Panc1 (cell line): ENCODE data around the gene DPM2. TPM values are rescaled to one million over a fixed set of nuclear protein-coding genes. Genes with fewer than 3 reads are reported as not detected.

Experiments used
- ATAC-seq: fragments of 200-7000 bp; cut with Tn5 transposase; 2 replicates; pipeline ENCODE4 v1.9.1; 2020; ENCODE audit warnings: mild to moderate bottlenecking, moderate library complexity
- BruUV-seq: library from RNA; stranded (reverse); fragments of 400-500 nt; replicated peaks from 2 replicates; lab custom pipeline; 2021; lab: Mats Ljungman, UMichigan
- CTCF ChIA-PET: fragments of 300-600 bp; sonication (Branson Sonifier 250); formaldehyde crosslinking; loops from one replicate; lab custom pipeline; 2022; ENCODE audit warnings: antibody characterized with exemption; lab: Charles Lee
- POLR2A ChIA-PET: fragments of 300-600 bp; sonication (Branson Sonifier 250); formaldehyde crosslinking; loops from one replicate; lab custom pipeline; 2022; ENCODE audit warnings: antibody characterized with exemption; lab: Charles Lee
- DNase-seq: peaks from one replicate; pipeline ENCODE4 v3.0.0-alpha.2; 2010; ENCODE audit warnings: low read depth, low spot score
- H3K27ac ChIP-seq: 2 replicates; pipeline ENCODE4 v1.5.1; 2011; ENCODE audit warnings: mild to moderate bottlenecking, low read length, inconsistent platforms
- H3K27me3 ChIP-seq: fragments of 200-500 bp; sonication (Bioruptor generic); 2 replicates; pipeline ENCODE4 v1.6.0; 2014; ENCODE audit warnings: low read length, inconsistent platforms; ENCODE audit not compliant: control insufficient read depth, insufficient read depth
- H3K36me3 ChIP-seq: fragments of 200-500 bp; sonication (Bioruptor generic); 2 replicates; pipeline ENCODE4 v1.5.1; 2014; ENCODE audit warnings: inconsistent platforms, mild to moderate bottlenecking, low read length, moderate library complexity; ENCODE audit not compliant: control insufficient read depth, insufficient read depth
- H3K4me1 ChIP-seq: 2 replicates; pipeline ENCODE4 v1.5.1; 2011; ENCODE audit warnings: inconsistent platforms, mild to moderate bottlenecking, low read length, moderate library complexity; ENCODE audit not compliant: control insufficient read depth, insufficient read depth
- H3K4me3 ChIP-seq, 2 experiments: 2 replicates each; pipeline ENCODE4 v1.5.1; 2011 to 2012; ENCODE audit warnings: low read depth in 2 of 2, low read length in 2 of 2, mild to moderate bottlenecking in 2 of 2, inconsistent platforms in 1 of 2, moderate library complexity in 1 of 2
- H3K9me3 ChIP-seq: fragments of 200-500 bp; sonication (Bioruptor generic); 2 replicates; pipeline ENCODE4 v1.5.1; 2014; ENCODE audit warnings: low read depth, mild to moderate bottlenecking, inconsistent platforms, low read length, moderate library complexity; ENCODE audit not compliant: control insufficient read depth, insufficient read depth
- POLR2AphosphoS5 ChIP-seq: IDR thresholded peaks from 2 replicates; pipeline ENCODE4 v1.6.1; 2012; ENCODE audit warnings: mild to moderate bottlenecking, low read depth, low read length, moderate library complexity
- SIN3A ChIP-seq: IDR thresholded peaks from 2 replicates; pipeline ENCODE4 v1.6.1; 2012; ENCODE audit warnings: low read depth, mild to moderate bottlenecking, low read length, moderate library complexity, borderline replicate concordance; ENCODE audit not compliant: insufficient read depth
- TCF7L2 ChIP-seq: IDR thresholded peaks from 2 replicates; pipeline ENCODE4 v1.6.1; 2011; ENCODE audit warnings: mild to moderate bottlenecking, low read depth, low read length, inconsistent platforms
- in situ Hi-C: cut with HindIII; loops from 2 replicates; pipeline ENCODE4 v1.10.0; 2016; ENCODE audit warnings: low sequenced_read_pairs, low pct_unique_long_range_greater_than_20kb
- intact Hi-C: fragments of 100-400 bp; cut with micrococcal nuclease; formaldehyde crosslinking; loops from one replicate; pipeline ENCODE4 v1.10.0; 2022; ENCODE audit not compliant: unreplicated experiment
- total RNA-seq: library from RNA; stranded (reverse); gene quantifications from one replicate; pipeline ENCODE4 v1.2.1, GENCODE V29; 2021; ENCODE audit not compliant: unreplicated experiment
- TF ChIP-seq, protein P1 (sequence below): fragments of 450-650 bp; IDR thresholded peaks from 2 replicates; pipeline ENCODE4 v1.5.1; 2017; ENCODE audit warnings: mild to moderate bottlenecking
- TF ChIP-seq, protein P2 (sequence below), 2 experiments: IDR thresholded peaks; 2 replicates each; pipeline ENCODE4 v1.6.1; 2011 to 2012; ENCODE audit warnings: low read depth in 2 of 2, control low read depth in 1 of 2, low read length in 1 of 2, mild to moderate bottlenecking in 1 of 2, moderate library complexity in 1 of 2; ENCODE audit not compliant: insufficient read depth in 1 of 2

The DPM2 gene
- total RNA-seq, 1 experiment from 2014 or later: 58.7 TPM

GRCh38 chr9:127921557-127922120 lies 16.0 kb downstream of the DPM2 start:
- DNase-seq: no peak
- peak overlapping the region in 1 of 2 experiments; percentile 20; a peak in 1 of 4 replicates for H3K4me3 ChIP-seq

DNA sequence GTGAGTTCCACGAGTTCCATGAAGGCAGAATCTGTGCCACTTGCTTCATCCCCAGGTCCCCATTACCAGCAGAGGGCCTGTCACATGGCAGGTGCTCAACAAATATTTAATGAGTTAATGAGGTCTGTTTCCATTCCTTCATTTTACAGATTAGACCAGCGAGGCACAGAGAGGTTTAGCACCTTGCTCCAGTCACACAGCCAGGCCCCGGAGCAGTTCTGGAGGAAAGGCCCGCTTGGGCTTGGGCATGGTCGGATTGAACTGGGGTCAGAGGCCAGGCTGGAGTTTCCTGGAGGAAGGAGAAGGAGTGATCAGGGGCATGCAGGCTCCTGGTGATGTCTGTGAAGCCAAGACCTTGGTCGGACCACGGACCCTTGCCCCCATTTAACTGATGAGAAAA lies 16.9 kb downstream of the DPM2 start:
- no peaks in the 10 kb centered on the region for H3K36me3 ChIP-seq
- peaks cover 29% of the 10 kb centered on the region for H3K4me1 ChIP-seq
- ATAC-seq (no peak), DNase-seq (no peak)
- in situ Hi-C loops: no loop called here
- no peaks in the 10 kb centered on the region for H3K27me3 ChIP-seq
- TF ChIP-seq, protein P1, sequence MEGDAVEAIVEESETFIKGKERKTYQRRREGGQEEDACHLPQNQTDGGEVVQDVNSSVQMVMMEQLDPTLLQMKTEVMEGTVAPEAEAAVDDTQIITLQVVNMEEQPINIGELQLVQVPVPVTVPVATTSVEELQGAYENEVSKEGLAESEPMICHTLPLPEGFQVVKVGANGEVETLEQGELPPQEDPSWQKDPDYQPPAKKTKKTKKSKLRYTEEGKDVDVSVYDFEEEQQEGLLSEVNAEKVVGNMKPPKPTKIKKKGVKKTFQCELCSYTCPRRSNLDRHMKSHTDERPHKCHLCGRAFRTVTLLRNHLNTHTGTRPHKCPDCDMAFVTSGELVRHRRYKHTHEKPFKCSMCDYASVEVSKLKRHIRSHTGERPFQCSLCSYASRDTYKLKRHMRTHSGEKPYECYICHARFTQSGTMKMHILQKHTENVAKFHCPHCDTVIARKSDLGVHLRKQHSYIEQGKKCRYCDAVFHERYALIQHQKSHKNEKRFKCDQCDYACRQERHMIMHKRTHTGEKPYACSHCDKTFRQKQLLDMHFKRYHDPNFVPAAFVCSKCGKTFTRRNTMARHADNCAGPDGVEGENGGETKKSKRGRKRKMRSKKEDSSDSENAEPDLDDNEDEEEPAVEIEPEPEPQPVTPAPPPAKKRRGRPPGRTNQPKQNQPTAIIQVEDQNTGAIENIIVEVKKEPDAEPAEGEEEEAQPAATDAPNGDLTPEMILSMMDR: no peak
- TF ChIP-seq TCF7L2 (no peak), SIN3A (no peak), POLR2AphosphoS5 (no peak)
- TF ChIP-seq, protein P2, sequence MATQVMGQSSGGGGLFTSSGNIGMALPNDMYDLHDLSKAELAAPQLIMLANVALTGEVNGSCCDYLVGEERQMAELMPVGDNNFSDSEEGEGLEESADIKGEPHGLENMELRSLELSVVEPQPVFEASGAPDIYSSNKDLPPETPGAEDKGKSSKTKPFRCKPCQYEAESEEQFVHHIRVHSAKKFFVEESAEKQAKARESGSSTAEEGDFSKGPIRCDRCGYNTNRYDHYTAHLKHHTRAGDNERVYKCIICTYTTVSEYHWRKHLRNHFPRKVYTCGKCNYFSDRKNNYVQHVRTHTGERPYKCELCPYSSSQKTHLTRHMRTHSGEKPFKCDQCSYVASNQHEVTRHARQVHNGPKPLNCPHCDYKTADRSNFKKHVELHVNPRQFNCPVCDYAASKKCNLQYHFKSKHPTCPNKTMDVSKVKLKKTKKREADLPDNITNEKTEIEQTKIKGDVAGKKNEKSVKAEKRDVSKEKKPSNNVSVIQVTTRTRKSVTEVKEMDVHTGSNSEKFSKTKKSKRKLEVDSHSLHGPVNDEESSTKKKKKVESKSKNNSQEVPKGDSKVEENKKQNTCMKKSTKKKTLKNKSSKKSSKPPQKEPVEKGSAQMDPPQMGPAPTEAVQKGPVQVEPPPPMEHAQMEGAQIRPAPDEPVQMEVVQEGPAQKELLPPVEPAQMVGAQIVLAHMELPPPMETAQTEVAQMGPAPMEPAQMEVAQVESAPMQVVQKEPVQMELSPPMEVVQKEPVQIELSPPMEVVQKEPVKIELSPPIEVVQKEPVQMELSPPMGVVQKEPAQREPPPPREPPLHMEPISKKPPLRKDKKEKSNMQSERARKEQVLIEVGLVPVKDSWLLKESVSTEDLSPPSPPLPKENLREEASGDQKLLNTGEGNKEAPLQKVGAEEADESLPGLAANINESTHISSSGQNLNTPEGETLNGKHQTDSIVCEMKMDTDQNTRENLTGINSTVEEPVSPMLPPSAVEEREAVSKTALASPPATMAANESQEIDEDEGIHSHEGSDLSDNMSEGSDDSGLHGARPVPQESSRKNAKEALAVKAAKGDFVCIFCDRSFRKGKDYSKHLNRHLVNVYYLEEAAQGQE (IDR thresholded peaks at IDR 0.05; ENCODE audit: insufficient read depth in 1 of 2, low read depth in 2 of 2, low read length in 1 of 2): no peak
- H3K9me3 ChIP-seq: no peaks in the 10 kb centered on the region
- no peak overlapping the region for H3K4me3 ChIP-seq
- no TSS peak for BruUV-seq
- POLR2A ChIA-PET: no interaction called here
- CTCF ChIA-PET: interaction anchor here (0.5 kb wide), 1 partner anchor 122 kb away, joined by 14 read pairs; no protein-coding TSS in a partner anchor
- peak overlapping the region; percentile 44; the same call in 1 of the 2 replicates for H3K27ac ChIP-seq
- intact Hi-C loops: loop anchor here (5.0 kb wide), 1 partner anchor 178 kb away; no protein-coding TSS in a partner anchor

More at GRCh38 chr9:127921557-127922120, 16.0 kb downstream of the DPM2 start:
- no peaks in the 10 kb centered on the region for H3K36me3 ChIP-seq
- POLR2A ChIA-PET: interaction anchor here (0.6 kb wide), 1 partner anchor 67 kb away, joined by 3 read pairs; the partner anchor contains the start of gene ENG
- BruUV-seq: no TSS peak
- H3K9me3 ChIP-seq: no peaks in the 10 kb centered on the region
- CTCF ChIA-PET: no interaction called here
- H3K27ac ChIP-seq: peak overlapping the region; percentile 17; the same call in 1 of the 2 replicates
- H3K27me3 ChIP-seq: no peaks in the 10 kb centered on the region
- intact Hi-C loops: loop anchor here (5.0 kb wide), 1 partner anchor 179 kb away; no protein-coding TSS in a partner anchor
- ATAC-seq: peak; percentile 27
- peaks cover 29% of the 10 kb centered on the region for H3K4me1 ChIP-seq
- in situ Hi-C loops: no loop called here
- TF ChIP-seq, protein P1: peak; percentile 87
- TF ChIP-seq SIN3A (no peak), TCF7L2 (no peak), POLR2AphosphoS5 (no peak)
- TF ChIP-seq, protein P2 (IDR thresholded peaks at IDR 0.05; ENCODE audit: insufficient read depth in 1 of 2, low read depth in 2 of 2, low read length in 1 of 2): no peak
